ENCODE results near the gene ACTR3. TPM values are rescaled to one million over a fixed set of nuclear protein-coding genes. Genes with fewer than 3 reads are reported as not detected.
A peak's percentile ranks its signal among the peaks of the same experiment; 100 is the strongest.

ACTR3 gene
- total RNA-seq, 2 experiments from 2014 or later, result 408 to 414 TPM

DNA sequence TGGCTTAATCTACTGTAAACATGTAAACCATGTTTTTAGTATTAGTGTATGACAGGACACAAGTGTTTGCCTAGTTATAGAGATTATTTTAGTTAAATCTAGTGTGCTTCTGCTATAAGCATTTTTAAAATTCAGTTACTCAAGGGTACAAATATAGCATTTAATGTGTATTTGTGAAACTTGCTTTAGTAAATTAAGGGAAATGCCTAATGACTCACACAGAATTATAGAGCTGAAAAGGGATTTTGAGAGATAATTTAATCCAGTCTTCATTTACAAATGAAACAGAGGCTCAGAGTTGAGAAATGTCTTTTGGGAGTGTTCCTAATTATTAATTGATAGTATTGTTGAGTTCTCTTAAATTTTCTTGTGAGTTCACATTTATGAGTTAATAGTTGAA lies 8.2 kb downstream of the ACTR3 start:
- no peaks in the 10 kb centered on the region for H3K27me3 Mint-ChIP-seq
- no peak overlapping the region for H3K27ac Mint-ChIP-seq
- POLR2A ChIA-PET, result no interaction called here
- DNase-seq (no peak), ATAC-seq (ENCODE audit: low read depth) (no peak)
- no peaks in the 10 kb centered on the region for H3K9me3 Mint-ChIP-seq
- H3K4me1 Mint-ChIP-seq, result peaks cover 76% of the 10 kb centered on the region
- H3K36me3 Mint-ChIP-seq, result peaks cover 42% of the 10 kb centered on the region
- H3K4me3 Mint-ChIP-seq, result peak overlapping the region; percentile 53

DNA sequence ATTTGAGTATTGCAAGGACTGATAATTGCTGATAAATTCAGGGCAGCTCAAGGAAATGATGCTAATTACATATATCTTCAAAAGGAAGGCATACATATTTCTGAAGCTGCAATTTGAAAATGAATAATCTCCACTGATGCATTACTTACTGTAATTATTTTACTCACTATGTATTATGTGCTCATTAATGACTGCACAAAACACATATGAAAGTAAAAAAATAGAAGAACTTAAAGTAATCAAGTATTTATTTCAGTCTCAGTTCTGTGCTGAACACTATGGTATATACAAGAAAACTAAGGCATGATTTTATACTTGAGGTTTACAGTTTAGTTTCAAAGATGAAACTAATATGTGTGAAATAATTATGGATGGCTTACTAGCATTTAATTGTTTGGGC lies 9.3 kb downstream of the ACTR3 start:
- Mint-ChIP-seq H3K27ac (no peak overlapping the region), H3K4me3 (peak overlapping the region; percentile 0), H3K27me3 (no peaks in the 10 kb centered on the region), H3K36me3 (peaks cover 38% of the 10 kb centered on the region), H3K9me3 (no peaks in the 10 kb centered on the region), H3K4me1 (peaks cover 74% of the 10 kb centered on the region)
- DNase-seq (no peak), ATAC-seq (ENCODE audit: low read depth) (no peak)
- POLR2A ChIA-PET, result no interaction called here

- POLR2A ChIA-PET, result no interaction called here
- peaks cover 70% of the 10 kb centered on the region for H3K4me1 Mint-ChIP-seq
- H3K27me3 Mint-ChIP-seq, result no peaks in the 10 kb centered on the region
- H3K36me3 Mint-ChIP-seq, result peaks cover 49% of the 10 kb centered on the region
- H3K27ac Mint-ChIP-seq, result no peak overlapping the region
- H3K4me3 Mint-ChIP-seq, result peak overlapping the region; percentile 3
- H3K9me3 Mint-ChIP-seq, result peaks cover 2% of the 10 kb centered on the region
- DNase-seq, result no peak
- no peak for ATAC-seq (ENCODE audit: low read depth)
Observed at GRCh38 chr2:113901943-113902342, 12.1 kb downstream of the ACTR3 start.

- H3K9me3 Mint-ChIP-seq, result peaks cover 2% of the 10 kb centered on the region
- H3K27ac Mint-ChIP-seq, result no peak overlapping the region
- H3K4me1 Mint-ChIP-seq, result peaks cover 67% of the 10 kb centered on the region
- no peak overlapping the region for H3K4me3 Mint-ChIP-seq
- DNase-seq (no peak), ATAC-seq (ENCODE audit: low read depth) (no peak)
- H3K27me3 Mint-ChIP-seq, result no peaks in the 10 kb centered on the region
- H3K36me3 Mint-ChIP-seq, result peaks cover 42% of the 10 kb centered on the region
- POLR2A ChIA-PET, result no interaction called here
Observed at GRCh38 chr2:113905886-113906285, 16.0 kb downstream of the ACTR3 start.

DNA sequence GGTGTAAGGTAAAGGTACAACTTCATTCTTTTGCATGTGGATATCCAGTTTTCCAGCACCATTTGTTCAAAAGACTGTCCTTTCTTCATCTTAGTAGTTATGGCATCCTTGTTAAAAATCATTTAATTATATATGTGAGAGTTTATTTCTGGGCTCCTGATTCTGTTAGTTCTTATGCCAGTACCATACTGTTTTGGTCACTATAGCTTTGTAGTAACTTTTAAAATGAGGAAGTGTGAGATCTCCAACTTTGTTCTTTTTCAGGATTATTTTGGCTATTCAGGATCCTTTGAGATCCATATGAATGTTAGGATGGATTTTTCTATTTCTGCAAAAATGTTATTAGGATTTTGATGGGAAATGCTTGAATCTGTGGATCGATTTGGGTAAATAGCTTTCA lies 16.8 kb downstream of the ACTR3 start:
- ATAC-seq (ENCODE audit: low read depth) (no peak), DNase-seq (no peak)
- Mint-ChIP-seq H3K4me1 (peaks cover 64% of the 10 kb centered on the region), H3K36me3 (peaks cover 42% of the 10 kb centered on the region), H3K27me3 (no peaks in the 10 kb centered on the region), H3K4me3 (no peak overlapping the region), H3K9me3 (peaks cover 4% of the 10 kb centered on the region), H3K27ac (no peak overlapping the region)
- POLR2A ChIA-PET, result interaction anchor here (1.5 kb wide), 1 partner anchor 19 kb away, joined by 3 read pairs; no protein-coding TSS in a partner anchor

DNA sequence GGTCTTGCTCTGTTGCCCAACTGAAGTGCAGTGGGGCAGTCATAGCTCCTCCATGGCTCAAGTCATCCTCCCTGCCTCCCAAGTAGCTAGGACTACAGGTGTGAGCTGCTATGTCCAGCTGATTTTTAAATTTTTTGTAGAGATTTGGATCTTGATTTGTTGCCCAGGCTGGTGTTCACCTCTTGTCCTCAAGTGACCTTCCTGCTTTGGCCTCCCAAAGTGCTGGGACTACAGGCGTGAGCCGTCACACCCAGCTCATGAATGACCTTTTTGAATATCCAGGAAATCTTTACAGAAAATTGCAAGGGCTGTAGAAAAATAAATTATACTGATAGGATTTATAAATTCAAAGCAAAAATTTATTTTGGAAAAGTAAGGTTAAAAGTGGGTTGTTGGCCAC lies 17.4 kb downstream of the ACTR3 start:
- H3K4me3 Mint-ChIP-seq, result peak overlapping the region; percentile 37
- H3K27ac Mint-ChIP-seq, result no peak overlapping the region
- no peak for ATAC-seq (ENCODE audit: low read depth)
- POLR2A ChIA-PET, result interaction anchor here (1.5 kb wide), 1 partner anchor 20 kb away, joined by 3 read pairs; no protein-coding TSS in a partner anchor
- peaks cover 4% of the 10 kb centered on the region for H3K9me3 Mint-ChIP-seq
- H3K36me3 Mint-ChIP-seq, result peaks cover 44% of the 10 kb centered on the region
- H3K27me3 Mint-ChIP-seq, result no peaks in the 10 kb centered on the region
- DNase-seq, result no peak
- H3K4me1 Mint-ChIP-seq, result peaks cover 60% of the 10 kb centered on the region

DNA sequence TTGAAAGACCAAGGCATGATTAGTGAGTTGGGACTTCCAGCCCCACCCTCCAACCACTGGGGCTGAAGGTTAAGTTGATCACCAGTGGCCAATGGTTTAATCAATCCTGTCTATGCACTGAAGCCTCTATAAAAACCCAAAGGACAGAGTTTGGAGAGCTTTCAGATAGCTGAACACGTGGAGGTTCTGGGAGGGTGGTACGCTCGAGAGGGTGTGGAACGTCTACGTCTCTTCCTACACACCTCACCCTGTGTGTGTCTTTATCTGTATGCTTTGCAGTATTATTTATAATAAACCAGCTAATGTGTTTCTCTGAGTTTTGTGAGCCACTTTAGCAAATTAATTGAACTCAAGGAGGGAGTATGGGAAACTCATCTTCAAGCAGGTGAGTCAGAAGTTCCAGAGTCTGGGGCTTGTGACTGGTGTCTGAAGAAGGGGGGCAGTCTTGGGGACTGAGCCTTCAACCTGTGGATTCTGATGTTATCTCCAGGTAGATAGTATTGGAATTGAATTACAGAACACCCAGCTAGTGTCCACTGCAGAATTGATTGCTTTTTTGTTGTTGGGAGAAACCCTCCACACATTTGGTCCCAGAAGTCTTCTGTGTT lies 20.3 kb downstream of the ACTR3 start:
- Mint-ChIP-seq H3K27ac (peak overlapping the region; percentile 15), H3K36me3 (peaks cover 42% of the 10 kb centered on the region), H3K4me1 (peaks cover 45% of the 10 kb centered on the region), H3K27me3 (no peaks in the 10 kb centered on the region), H3K9me3 (peaks cover 2% of the 10 kb centered on the region), H3K4me3 (no peak overlapping the region)
- POLR2A ChIA-PET, result interaction anchor here (1.3 kb wide), 1 partner anchor 23 kb away, joined by 3 read pairs; no protein-coding TSS in a partner anchor
- peak; percentile 51 for ATAC-seq (ENCODE audit: low read depth)
- no peak for DNase-seq

DNA sequence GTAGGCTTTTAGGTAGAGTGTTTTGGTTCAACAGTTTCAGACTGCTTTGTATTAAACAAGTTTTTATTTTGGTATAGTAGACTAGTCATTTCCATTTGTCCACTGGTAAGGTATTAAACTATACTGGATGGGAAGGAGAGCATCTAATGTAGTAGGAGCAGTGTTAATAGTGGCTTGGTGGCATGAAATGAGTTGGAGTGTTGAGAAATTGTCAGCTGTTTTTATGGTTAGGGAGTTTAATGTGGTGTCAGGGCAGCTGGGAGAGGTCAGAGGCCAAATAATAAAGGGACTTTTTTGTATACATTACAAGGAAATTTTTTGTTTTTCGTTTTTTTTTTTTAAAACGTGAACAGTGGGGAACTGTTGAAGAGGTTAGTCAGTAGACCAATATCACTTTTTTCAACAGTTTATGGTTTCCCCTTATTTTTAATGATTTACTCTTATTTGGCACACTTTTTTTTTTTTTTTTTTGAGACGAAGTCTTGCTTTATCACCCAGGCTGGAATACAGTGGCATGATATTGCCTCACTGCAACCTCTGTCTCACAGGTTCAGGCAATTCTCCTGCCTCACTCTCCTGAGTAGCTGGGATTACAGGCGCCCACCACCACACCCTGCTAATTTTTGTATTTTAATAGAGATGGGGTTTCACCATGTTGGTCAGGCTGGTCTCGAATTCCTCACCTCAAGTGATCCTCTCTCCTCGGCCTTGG lies 21.2 kb downstream of the ACTR3 start:
- no peaks in the 10 kb centered on the region for H3K27me3 Mint-ChIP-seq
- H3K9me3 Mint-ChIP-seq, result peaks cover 2% of the 10 kb centered on the region
- ATAC-seq (ENCODE audit: low read depth) (no peak), DNase-seq (no peak)
- POLR2A ChIA-PET, result no interaction called here
- peaks cover 45% of the 10 kb centered on the region for H3K4me1 Mint-ChIP-seq
- H3K36me3 Mint-ChIP-seq, result peaks cover 38% of the 10 kb centered on the region
- H3K4me3 Mint-ChIP-seq, result no peak overlapping the region
- peak overlapping the region; percentile 39 for H3K27ac Mint-ChIP-seq

DNA sequence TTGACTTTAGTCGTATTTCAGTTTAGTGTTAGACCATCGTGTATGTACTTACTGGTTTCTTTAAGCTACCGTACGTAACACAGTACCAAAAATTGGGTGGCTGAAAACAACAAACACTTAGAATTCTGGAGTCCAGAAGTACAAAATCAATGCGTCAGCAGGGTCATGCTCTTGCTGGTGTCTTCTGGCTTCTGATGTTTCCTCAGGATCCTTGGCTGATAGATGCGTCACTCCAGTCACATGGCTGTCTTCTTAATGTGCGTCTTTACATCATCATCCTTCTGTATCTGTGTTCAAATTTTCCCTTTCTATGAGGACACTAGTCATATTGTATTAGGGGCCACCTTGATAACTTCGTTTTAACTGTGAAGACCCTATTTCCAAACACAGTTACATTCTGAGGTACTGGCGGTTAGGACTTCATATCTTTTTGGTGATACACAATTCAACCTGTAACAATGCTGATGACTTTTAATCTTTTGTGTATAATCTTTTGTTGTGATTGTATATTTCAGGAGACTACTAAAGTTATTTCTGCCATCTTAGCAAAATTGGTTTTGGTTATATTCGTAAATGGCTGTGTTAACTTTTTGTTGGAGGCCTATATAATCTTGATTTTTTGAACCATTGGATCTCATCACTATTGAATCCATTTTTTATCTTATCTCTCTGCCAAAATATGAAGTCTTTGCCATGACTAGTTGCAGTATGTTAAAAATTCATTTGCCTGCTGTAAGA lies 25.4 kb downstream of the ACTR3 start:
- POLR2A ChIA-PET, result no interaction called here
- DNase-seq (no peak), ATAC-seq (ENCODE audit: low read depth) (no peak)
- peaks cover 2% of the 10 kb centered on the region for H3K9me3 Mint-ChIP-seq
- H3K36me3 Mint-ChIP-seq, result peaks cover 47% of the 10 kb centered on the region
- peaks cover 30% of the 10 kb centered on the region for H3K4me1 Mint-ChIP-seq
- no peaks in the 10 kb centered on the region for H3K27me3 Mint-ChIP-seq
- no peak overlapping the region for H3K27ac Mint-ChIP-seq
- no peak overlapping the region for H3K4me3 Mint-ChIP-seq

DNA sequence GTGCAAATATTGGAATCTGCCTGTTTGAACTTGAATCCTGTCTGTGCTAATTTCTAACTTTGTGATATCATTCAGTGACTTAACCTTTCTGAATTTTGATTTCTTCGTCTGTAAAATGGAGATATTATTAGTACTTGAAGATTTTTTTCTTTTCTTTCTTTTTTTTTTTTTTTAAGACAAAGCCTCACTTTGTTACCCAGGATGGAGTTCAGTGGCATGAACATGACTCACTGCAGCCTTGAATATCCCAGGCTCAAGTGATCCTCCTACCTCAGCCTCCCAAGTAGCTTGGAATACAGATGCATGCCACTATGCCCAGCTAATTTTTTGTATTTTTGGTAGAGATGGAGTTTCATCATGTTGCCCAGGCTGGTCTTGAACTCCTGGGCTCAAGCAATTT lies 28.3 kb downstream of the ACTR3 start:
- Mint-ChIP-seq H3K36me3 (peaks cover 42% of the 10 kb centered on the region), H3K27ac (no peak overlapping the region), H3K4me1 (peaks cover 26% of the 10 kb centered on the region), H3K27me3 (no peaks in the 10 kb centered on the region), H3K4me3 (no peak overlapping the region), H3K9me3 (no peaks in the 10 kb centered on the region)
- ATAC-seq (ENCODE audit: low read depth) (no peak), DNase-seq (no peak)
- POLR2A ChIA-PET, result no interaction called here

- Mint-ChIP-seq H3K9me3 (no peaks in the 10 kb centered on the region), H3K4me1 (peaks cover 27% of the 10 kb centered on the region), H3K36me3 (peaks cover 38% of the 10 kb centered on the region), H3K4me3 (no peak overlapping the region), H3K27me3 (no peaks in the 10 kb centered on the region), H3K27ac (no peak overlapping the region)
- ATAC-seq (ENCODE audit: low read depth) (no peak), DNase-seq (no peak)
- POLR2A ChIA-PET, result no interaction called here
Observed at GRCh38 chr2:113920996-113921395, 31.1 kb downstream of the ACTR3 start.

DNA sequence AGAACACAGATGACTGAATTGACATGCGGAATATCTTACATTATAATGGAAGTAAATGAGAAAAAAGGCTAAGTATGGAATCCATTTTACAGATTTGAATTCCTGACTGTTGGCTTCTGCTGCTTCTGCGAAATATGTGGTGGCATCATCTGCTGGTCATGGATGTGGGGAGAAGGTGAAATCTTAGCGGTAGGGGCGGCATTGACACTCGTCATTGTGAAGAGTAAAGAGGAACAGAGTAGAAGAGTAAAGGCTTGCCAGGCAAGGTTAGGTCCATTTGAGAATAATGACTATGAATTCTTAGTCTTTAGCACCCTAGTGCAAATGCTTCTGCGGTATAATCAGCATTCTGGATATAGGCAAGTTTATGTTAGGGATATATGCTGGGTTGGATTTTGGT lies 32.4 kb downstream of the ACTR3 start:
- DNase-seq (no peak), ATAC-seq (ENCODE audit: low read depth) (no peak)
- Mint-ChIP-seq H3K36me3 (peaks cover 38% of the 10 kb centered on the region), H3K4me1 (peaks cover 27% of the 10 kb centered on the region), H3K4me3 (no peak overlapping the region), H3K27me3 (no peaks in the 10 kb centered on the region), H3K9me3 (no peaks in the 10 kb centered on the region), H3K27ac (no peak overlapping the region)
- POLR2A ChIA-PET, result interaction anchor here (1.6 kb wide), 1 partner anchor 26 kb away, joined by 4 read pairs; no protein-coding TSS in a partner anchor

GRCh38 chr2:113922784-113923183 lies 32.9 kb downstream of the ACTR3 start:
- Mint-ChIP-seq H3K4me1 (peaks cover 26% of the 10 kb centered on the region), H3K4me3 (no peak overlapping the region), H3K9me3 (no peaks in the 10 kb centered on the region), H3K27ac (no peak overlapping the region), H3K27me3 (no peaks in the 10 kb centered on the region), H3K36me3 (peaks cover 34% of the 10 kb centered on the region)
- POLR2A ChIA-PET, result interaction anchor here (1.6 kb wide), 1 partner anchor 26 kb away, joined by 4 read pairs; no protein-coding TSS in a partner anchor
- ATAC-seq (ENCODE audit: low read depth) (no peak), DNase-seq (no peak)
